GM19035 (cell line): ENCODE data around the gene DIS3L.
"Not testable (repeated sequence)": the region's sequence is repeated elsewhere in the genome, so short reads cannot be mapped to it uniquely, and the experiment has no call there.

Experiments used
- ATAC-seq: cut with Tn5 transposase; IDR thresholded peaks from one replicate; pipeline ENCODE4 v1.9.1; 2021; ENCODE audit not compliant: unreplicated experiment

DIS3L gene

DNA sequence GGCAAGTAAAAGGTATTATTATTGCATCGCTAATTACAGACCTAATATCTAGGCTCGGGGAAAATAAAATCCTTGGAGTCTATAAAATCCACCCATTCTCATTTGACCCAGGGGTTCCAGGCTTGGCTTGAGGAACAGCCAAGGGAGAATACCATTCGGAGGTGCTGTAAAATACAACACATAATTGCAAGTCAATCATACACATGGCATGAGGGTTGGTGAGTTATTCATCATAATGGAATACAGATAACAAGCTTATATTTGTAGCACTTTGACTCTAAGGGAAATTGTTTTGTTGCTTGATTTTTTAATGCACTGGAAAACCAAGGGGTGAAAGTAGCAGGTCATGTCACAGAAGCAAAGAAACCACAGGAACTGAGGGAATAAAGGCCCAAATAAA is 16.8 kb upstream of the DIS3L start:
- ATAC-seq, result no peak

DNA sequence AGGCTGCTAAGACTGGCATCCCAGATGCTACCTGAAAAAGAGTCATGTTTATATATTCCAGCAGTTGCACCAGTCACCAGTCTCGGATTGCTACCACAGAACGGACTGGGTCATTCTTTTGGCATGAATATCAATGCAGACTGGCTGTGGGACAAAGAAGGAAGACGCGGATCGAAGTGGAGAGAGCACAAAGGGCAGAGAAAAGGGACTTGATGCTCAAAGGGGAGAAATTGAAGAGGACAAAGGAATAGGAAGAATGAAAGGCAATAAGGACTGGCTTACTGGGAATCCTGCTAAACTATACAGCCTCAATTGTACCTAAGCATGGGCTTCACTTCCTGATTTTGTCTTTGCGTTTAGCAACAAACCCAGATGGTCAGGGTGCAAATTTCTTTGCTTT is 15.3 kb upstream of the DIS3L start:
- ATAC-seq, result no peak

DNA sequence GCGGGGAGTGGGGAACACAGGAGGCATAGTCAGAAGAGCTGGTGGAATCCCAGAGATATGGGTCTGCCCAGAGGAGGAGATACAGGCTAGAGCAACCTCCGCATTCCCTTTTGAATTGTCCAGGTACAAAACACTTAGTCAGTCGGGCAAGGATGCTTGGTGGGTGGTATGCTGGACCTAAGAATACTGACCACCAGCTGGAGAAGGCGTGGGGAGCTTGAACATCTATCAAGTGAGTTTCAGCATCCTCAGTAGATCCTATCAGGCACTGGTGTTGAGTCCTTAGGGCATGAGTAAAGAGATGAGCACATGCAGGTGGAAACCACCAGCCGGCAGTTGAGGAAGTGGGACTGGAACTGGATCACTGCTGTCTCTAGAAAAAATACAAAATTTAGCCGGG is 14.7 kb upstream of the DIS3L start:
- no peak for ATAC-seq

DNA sequence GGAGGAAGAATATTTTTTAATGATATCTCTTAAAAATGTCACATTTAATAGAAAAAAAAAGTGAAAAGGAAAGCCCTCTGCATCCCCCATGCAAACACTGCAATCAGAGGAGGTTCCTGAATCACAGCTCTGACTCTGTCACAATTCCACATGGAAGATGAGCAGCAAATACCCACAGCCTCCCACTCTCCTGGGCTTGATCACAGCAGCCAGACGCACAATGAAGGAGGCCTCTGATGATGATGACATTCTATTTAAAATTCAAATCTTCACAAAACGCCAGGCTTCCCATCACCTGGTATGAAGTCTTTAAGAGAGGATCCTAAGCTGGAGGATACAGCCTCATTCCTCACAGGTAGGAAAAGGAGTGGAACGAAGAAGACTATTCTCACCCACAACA is 9.1 kb upstream of the DIS3L start:
- no peak for ATAC-seq

DNA sequence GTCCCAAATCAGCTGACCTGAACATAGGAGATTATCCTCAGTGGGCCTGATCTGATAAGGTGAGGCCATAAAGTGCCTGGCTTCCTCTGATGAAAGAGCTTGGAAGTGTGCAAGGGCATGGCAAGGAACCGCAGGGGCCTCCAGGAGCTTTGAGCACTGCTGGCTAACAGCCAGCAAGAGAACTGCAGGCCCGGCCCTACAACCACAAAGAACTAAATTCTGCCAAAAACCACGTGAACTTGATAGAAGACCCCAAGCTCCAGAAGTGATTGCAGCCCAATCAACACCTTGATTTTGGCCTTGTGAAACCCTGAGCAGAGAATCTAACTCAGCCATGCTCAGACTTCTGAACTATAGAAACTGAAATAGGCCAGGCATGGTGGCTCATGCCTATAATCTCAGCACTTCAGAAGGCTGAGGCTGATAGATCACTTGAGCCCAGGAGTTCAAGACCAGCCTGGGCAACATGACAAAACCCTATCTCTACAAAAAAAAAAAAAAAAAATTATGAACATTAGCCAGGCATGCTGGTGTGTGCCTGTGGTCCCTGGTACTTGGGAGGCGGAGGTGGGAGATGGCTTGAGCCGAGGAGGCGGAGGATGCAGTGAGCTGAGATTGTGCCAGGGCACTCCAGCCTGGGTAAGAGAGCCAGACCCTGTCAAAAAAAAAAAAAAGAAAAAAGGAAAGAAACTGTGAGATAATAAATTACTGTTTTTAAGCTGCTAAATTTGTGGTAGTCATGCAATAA is 7.7 kb upstream of the DIS3L start:
- ATAC-seq, result no peak

DNA sequence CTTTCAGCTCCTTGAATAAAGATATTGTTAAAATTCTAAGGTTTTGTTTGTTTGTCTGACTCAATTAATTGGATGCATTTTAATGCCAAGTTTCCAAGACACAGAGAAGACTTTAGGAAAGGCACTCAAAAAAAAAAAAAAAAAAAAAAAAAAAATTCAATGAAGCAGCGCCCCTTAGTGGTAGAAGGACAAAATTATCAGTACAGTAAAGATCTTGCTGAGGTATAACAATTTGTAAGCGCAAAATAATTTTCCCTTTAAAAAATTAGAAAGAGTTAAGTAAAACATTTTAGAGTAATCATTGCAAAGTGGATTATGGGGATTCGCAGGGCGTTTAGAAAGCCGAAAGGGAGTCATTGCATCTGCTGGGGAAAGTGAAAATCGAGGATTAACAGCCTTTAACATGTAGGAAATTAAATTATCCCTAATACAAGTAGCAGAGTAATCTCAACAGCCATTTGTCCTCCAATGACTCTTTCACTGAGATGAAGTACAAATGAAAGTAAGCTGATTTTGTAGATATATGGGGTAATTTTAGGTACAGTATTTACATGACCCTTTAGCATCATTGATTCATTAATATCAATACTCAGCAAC is 5.8 kb upstream of the DIS3L start:
- ATAC-seq, result no peak

DNA sequence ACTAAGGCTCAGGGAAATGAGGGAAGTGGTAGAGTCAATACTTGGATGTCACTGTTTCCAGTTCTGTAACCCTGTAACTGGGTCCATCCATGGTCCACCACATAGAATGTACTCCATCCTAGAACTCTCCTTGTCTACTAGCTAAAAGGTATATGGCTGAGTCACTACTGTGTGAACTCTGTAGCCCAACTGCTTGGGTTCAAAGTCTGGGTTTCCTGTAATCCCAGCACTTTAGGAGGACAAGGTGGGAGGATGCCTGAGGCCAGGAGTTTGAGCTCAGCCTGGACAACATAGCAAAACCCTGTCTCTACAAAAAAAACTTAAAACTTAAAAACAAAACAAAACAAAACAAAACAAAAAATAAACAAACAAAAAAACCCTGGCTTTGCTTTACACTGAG is 5.3 kb upstream of the DIS3L start:
- no peak for ATAC-seq

DNA sequence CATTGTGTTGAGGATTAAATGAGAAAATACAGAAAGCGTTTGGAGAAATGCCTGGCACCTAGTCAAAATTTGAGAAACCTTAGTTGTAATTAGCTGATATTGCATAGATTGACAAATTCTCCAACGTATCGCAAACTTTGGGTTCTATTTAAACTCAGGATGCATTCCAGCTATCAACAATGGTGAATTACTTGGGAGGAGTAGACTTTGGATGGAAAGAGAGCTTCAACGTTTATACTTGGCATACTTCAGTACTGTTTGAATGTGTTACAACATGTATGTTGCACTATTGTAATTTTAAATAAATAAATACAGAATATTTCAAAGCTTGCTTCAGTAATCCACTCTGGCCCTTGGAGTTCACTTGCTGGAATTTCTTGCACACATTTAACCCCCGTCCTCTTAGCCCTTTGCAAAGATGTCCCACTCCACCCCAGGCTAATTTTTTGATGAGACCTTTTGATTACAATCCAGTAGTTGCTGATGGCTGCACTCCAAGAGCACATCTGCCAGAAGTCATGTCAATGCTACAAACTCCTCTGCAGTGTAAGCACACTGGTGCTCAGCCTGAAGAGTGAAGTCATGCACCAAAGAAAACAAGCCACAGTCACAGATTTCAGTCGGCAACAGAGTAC is 4.7 kb upstream of the DIS3L start:
- ATAC-seq, result no peak

DNA sequence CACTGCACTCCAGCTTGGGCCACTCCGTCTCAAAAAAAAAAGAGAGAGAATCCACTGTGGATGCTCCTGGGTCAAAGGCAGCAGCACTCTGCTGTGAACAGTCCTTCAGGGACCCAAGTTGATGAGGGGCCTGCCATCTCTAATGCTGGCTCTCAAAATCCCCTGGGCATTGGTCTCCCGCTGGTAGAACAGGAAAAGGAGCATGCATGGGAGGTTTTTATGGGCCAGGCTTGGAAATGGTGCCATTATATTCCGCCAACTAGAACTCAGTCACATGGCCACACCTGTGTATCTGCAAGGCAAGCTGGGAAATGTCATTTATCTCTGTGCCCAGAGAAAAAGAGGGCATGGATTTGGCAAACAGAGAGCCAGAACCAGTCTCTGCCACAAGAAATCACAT is 3.4 kb upstream of the DIS3L start:
- no peak for ATAC-seq

DNA sequence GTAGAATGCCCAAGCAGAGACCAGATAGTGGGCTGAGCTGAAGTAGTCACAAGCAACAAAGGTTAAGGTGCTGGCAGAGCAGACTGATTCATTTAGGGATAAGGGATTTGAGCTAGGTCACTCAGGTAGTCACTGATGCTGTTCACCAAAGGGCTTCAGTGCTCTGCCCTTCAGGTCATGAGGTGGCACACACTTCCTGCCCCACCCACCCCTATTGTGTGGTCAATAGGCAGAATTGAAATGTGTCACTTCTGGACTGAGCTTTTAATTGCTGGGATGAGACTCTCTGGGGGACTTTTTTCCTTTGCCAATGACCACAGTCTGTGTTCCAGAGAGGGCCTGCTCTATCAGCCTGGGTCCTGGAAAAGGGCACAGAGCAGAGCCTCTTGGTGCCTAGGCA is 2.9 kb upstream of the DIS3L start:
- no peak for ATAC-seq

DNA sequence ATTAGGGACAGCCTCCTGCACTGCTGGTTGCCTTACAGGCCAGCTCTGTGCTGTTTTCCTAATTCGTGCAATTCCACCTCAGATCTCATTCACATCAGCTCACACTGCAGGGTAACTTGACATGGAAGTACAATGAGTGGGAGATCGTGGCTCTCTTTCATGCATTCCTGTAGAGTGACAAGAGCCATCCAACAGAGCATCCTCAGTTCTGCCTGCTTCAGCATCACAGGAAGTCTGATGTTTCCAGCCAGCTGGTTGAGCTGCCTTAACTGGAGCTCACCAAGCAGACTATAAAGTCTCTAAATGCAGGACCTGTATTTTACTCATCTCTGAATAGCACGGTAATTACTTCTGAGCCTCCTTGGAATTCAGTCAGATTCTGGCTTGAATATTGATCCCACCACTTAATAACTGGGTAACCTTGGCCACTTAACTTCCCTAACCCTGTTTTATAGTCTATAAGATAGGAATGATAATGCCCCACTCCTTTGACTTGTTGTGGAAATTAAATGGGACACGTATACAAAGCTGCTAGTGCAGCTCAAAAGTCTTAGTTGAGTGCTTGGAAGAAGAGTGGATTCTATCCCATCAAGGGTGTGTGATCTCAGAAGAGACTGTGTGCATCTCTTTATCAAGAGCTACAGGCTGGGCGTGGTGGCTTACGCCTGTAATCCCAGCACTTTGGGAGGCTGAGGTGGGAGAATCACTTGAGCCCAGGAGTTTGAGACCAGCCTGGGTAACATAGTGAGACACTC is 1.4 kb upstream of the DIS3L start:
- ATAC-seq, result no peak

DNA sequence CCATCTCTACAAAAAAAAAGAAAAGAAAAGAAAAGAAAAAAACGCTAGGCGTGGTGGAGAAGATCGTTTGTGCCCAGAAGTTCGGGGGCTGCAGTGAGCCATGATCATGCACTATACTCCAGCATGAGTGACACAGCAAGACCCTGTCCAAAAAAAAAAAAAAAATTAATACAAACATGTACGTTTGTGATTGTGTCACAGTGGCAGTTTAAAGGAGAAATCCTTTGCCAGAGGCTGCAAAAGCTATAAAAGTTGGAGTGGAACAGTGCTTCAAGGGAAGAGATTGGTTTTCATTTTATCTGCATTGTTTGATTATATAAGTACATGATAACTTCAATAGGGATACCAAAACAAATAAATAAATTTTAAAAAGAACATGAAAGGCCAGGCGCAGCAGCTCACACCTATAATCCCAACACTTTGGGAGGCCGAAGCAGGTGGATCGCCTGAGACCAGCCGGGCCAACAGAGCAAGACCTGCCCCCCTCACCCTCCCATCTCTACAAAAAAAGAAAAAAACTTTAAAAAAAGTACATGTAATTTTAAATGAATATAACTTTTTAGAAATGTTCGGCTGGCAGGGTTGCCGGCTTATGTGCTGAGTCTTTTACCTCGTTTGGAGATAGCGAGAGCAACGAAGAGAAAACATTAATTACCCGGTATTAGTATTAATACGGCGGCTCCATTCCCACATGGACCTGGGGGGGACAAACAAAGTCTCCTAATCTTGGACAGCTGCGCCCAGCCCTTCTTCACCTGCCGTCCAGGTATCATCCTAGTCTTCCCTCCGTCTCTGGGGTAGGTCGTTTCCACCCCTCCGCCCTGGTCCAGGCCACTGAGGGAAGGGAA is 573 bp upstream of the DIS3L start:
- ATAC-seq, result no peak

DNA sequence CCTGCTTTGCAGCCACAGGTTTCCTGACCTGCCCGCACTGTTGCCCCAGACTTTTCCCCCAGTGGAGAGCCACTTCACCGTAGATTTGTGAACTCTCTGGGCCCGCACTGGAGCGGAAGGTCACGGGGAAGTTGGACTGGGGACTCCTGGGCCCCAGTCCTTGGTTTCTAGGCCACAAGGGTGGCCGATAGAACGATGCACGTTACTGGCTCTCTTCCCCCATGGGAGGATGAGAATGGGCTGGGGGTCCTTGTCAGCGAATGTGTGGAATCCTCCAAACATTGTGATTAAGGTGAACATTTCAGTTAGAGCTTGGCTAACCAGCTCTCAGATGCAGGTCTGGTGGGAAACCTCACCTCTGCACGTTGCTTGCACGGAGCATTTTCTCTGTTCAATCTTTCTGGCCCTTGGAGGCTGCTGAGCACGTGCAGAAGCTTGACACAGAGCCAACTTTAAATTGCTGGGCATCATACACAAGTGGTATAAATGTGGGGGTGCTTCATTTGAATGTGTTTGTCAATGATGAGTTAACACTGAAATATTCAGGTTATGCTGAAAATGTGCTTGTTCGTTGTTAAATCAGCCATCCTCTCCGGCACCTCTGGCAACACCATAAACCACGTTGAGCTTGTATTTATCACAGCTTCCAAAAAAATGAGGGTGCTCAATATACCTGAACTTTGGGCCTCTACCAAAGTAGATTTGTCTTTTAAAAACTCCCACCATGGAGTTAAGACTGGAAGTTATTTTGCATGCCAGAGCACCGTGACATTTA is 976 bp downstream of the DIS3L start:
- peak; percentile 30 for ATAC-seq

DNA sequence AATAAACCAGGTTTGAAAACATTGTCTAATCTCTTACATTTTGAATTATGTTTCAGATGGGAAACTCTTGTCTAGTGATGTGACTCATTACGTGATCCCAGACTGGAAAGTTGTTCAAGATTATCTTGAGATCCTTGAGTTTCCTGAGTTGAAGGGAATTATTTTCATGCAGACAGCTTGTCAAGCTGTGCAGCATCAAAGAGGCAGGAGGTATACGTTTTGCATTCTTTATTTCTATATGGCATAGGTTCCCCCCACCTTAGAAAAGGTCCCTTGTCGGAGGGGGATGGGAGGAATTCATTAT is 1.5 kb downstream of the DIS3L start:
- ATAC-seq, result no peak

DNA sequence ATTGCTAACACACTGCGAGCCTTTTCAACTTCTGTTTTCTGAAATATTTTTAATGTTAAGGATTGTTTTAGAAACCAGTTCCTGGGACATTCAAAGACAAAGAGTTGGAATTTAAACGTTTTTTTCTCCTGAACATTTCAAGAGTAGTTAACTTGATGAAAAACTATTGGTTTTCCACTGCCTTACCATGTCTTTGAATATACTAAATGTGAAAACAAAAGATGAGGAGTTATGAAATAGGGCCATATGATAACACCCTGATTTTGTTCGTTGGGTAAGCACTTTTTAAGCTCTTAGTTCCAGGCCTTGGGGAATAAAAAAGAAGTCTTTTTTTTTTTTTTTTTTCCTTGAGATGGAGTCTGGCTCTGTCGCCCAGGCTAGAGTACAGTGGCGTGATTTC is 2.8 kb downstream of the DIS3L start:
- no peak for ATAC-seq

DNA sequence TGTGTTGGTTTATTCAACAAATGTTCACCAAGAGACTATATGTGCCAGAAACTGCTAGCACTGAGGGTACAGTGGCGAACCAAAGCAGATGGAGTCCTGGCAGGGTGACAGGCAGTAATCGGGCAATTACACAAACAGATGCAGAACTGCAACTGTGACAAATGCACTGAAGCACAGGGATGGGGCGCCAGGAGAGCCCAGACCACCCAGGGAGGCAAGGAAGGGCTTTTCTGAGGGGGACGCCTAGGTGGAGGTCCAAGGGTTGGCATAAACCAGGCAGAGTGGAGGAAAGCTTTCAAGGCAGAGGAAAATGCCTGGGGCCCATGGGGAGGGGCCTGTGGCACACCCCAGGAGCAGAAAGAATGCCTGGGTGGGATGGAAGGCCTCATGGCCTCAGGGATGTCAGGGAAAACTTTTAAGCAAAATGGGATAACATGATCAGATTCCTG is 5.5 kb downstream of the DIS3L start:
- no peak for ATAC-seq

DNA sequence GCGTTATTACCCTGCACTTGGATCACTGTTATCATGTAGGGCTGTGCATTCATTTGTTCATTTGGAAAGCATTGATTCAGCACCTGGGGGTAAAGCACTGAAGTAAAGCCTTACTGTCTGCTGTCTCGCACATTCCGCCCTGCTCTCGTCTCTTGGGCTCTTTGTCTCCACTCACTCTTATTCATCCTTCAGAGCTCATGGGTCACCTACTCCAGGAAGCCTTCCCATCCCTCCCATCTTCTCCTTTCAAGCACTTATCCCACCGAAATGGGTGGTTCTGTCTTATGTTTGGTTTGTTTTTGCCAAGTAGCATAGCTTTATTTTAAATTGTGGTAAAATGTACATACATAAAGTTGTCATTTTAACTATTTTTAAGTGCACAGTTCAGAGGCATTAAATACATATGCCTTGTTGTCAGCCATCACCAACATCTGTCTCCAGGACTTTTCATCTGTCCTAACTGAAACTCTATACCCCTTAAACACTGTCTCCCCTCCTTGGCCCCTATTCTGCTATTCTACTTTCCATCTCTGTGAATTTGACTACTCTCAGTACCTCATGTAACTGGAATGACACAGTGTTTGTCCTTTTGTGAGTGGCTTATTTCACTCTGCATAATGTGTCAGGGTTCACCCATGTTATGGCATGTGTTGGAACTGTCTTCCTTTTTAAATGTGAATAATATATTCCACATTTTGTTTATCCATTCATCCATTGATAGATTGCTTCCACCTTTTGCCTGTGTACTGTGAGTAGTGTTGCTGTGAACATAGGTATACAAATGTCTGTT is 9.3 kb downstream of the DIS3L start:
- ATAC-seq, result no peak

DNA sequence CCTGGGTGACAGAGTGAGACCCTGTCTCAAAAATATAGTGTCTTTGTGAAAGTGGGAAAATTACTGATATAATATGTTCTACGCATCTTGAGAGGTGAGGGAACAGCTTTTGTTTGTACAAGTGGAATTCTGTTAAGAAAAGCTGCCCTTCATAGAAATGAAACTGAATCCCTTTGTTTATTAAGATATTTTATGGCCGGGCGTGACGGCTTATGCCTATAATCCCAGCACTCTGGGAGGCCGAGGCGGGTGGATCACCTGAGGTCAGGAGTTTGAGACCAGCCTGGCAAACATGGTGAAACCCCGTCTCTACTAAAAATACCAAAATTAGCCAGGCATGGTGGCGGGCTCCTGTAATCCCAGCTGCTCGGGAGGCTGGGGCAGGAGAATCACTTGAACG is 11.1 kb downstream of the DIS3L start:
- ATAC-seq, result not testable (repeated sequence)

DNA sequence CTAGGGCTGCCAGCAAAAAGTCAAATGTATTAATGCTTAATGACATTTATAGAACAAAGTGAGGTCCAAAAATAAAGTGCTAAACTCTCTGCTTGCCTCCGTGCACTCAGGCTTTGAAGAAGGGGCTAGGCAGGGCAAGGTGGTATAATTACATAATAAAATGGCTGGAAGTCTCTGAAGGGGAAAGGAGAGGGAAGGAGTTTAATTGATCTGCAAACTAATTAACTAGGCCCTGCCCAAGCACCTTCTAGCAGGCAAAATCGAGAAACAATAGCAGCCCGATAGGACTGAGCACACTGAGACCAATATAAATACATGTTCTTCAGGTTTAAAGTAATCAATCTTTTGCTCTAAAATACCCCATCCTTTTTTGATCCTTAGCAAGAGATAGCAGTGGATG is 13.0 kb downstream of the DIS3L start:
- ATAC-seq, result no peak

DNA sequence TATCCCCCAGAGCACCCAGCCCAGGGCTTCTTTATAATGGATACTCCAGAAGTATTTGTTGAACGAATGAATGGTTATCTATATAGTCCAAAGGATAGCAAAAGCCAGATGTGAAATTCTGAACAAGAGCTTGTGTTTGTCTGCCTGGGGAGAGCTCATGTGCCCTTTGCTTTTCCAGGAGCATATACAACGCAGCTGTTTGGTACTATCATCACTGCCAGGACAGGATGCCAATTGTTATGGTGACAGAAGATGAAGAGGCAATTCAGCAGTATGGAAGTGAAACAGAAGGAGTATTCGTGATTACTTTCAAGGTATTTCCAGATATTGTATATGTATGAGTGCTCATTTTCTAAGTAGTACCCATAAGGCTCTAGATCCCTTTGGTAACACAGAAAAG is 15.2 kb downstream of the DIS3L start:
- ATAC-seq, result no peak
